A549 (cell line): ENCODE data around the gene TPRX1. TPM values are rescaled to one million over a fixed set of nuclear protein-coding genes. Genes with fewer than 3 reads are reported as not detected.
"Not testable (repeated sequence)": the region's sequence is repeated elsewhere in the genome, so short reads cannot be mapped to it uniquely, and the experiment has no call there.

ENCODE experiments used
- ATAC-seq, 2 experiments: fragments of 200-7000 bp in 1 of 2; fragments of >200 bp in 1 of 2; cut with Nextera tagmentation in 1 of 2; cut with Tn5 transposase in 1 of 2; 3 replicates each; pipeline versions ENCODE4 v1.8.0 to v1.9.1; 2018 to 2020; ENCODE audit warnings: mild to moderate bottlenecking in 1 of 2, moderate library complexity in 1 of 2
- CTCF ChIA-PET: fragments of 300-600 bp; sonication (Branson Sonifier 250); formaldehyde crosslinking; extraction: SDS; loops from one replicate; lab custom pipeline; 2021; ENCODE audit warnings: antibody characterized with exemption, inconsistent platforms; lab: Yijun Ruan, JAX
- POLR2A ChIA-PET: fragments of 350-600 bp; formaldehyde crosslinking; extraction: SDS; loops from one replicate; lab custom pipeline; 2021; ENCODE audit warnings: antibody characterized with exemption, inconsistent platforms; lab: Yijun Ruan, JAX
- DNase-seq, 2 experiments: peaks; one replicate each; pipeline versions ENCODE4 v3.0.0 to v3.0.0-alpha.2; 2011 to 2016; ENCODE audit warnings: low read depth in 1 of 2, low spot score in 1 of 2
- FAIRE-seq: peaks from 2 replicates; lab custom pipeline; 2011; peaks lifted over from hg19 to GRCh38; lab: Jason Lieb, UNC
- H3K27ac ChIP-seq, 2 experiments: fragments of >200 bp; sonication (Bioruptor Twin); formaldehyde crosslinking; 3 replicates each; pipeline ENCODE4 v1.5.1; 2016 to 2017
- H3K4me1 ChIP-seq: fragments of >200 bp; sonication (Bioruptor Twin); formaldehyde crosslinking; 3 replicates; pipeline ENCODE4 v1.6.1; 2016
- H3K4me2 ChIP-seq: fragments of >200 bp; sonication (Bioruptor Twin); formaldehyde crosslinking; 3 replicates; pipeline ENCODE4 v1.6.1; 2016
- H3K4me3 ChIP-seq: fragments of >200 bp; sonication (Bioruptor Twin); formaldehyde crosslinking; 3 replicates; pipeline ENCODE4 v1.5.1; 2016
- H3K9me3 ChIP-seq: fragments of >200 bp; sonication (Bioruptor Twin); formaldehyde crosslinking; 3 replicates; pipeline ENCODE4 v1.6.1; 2016
- BHLHE40 ChIP-seq: IDR thresholded peaks from 2 replicates; pipeline ENCODE4 v1.6.1; 2012; ENCODE audit warnings: low read depth, low read length, inconsistent platforms
- CBX8 ChIP-seq: fragments of 200-600 bp; sonication (generic); IDR thresholded peaks from 2 replicates; pipeline ENCODE4 v1.6.1; 2016
- CTCF ChIP-seq: fragments of >200 bp; sonication (Bioruptor Twin); formaldehyde crosslinking; IDR thresholded peaks from 3 replicates; pipeline ENCODE4 v1.5.1; 2016
- FOXS1 ChIP-seq: fragments of 250-450 bp; sonication (Bioruptor Pico); IDR thresholded peaks from 2 replicates; pipeline ENCODE4 v1.5.0; 2020; ENCODE audit warnings: mild to moderate bottlenecking, moderate library complexity
- MAZ ChIP-seq: fragments of 150-350 bp; IDR thresholded peaks from 2 replicates; pipeline ENCODE4 v1.6.1; 2014; ENCODE audit warnings: antibody characterized with exemption, low read depth, low read length, borderline replicate concordance
- NFE2L2 ChIP-seq: fragments of 150-350 bp; conservative IDR thresholded peaks from 2 replicates; pipeline ENCODE4 v1.6.1; 2014; ENCODE audit warnings: low read length
- RAD21 ChIP-seq, 2 experiments: fragments of >200 bp in 1 of 2; sonication (Bioruptor Twin) in 1 of 2; formaldehyde crosslinking in 1 of 2; IDR thresholded peaks in 1 of 2; conservative IDR thresholded peaks in 1 of 2; 2 replicates in 1 of 2; 3 replicates in 1 of 2; pipeline ENCODE4 v1.6.1; 2012 to 2018; ENCODE audit warnings: inconsistent platforms in 1 of 2
- RARB ChIP-seq: fragments of 250-450 bp; sonication (Bioruptor Pico); IDR thresholded peaks from 2 replicates; pipeline ENCODE4 v1.8.0; 2021; ENCODE audit warnings: mild to moderate bottlenecking, moderate library complexity
- REST ChIP-seq: fragments of 200-600 bp; sonication (generic); IDR thresholded peaks from 2 replicates; pipeline ENCODE4 v1.6.1; 2016; ENCODE audit warnings: antibody characterized with exemption, mild to moderate bottlenecking, moderate library complexity
- SMC3 ChIP-seq: fragments of >200 bp; sonication (Bioruptor Twin); formaldehyde crosslinking; IDR thresholded peaks from 3 replicates; pipeline ENCODE4 v1.6.1; 2018; ENCODE audit warnings: inconsistent platforms
- SREBF2 ChIP-seq: fragments of 450-650 bp; IDR thresholded peaks from 2 replicates; pipeline ENCODE4 v1.6.1; 2014; ENCODE audit warnings: mild to moderate bottlenecking, moderate library complexity
- ZFP36 ChIP-seq: fragments of 450-650 bp; IDR thresholded peaks from 2 replicates; pipeline ENCODE4 v1.6.1; 2014; ENCODE audit warnings: borderline replicate concordance; ENCODE audit not compliant: partially characterized antibody
- ZSCAN20 ChIP-seq: fragments of 250-450 bp; sonication (Bioruptor Pico); IDR thresholded peaks from 2 replicates; pipeline ENCODE4 v1.8.0; 2022; ENCODE audit warnings: mild to moderate bottlenecking, moderate library complexity
- WGBS: methylation state at CpG from one replicate; pipeline ENCODE4 v1.1.6; 2017; ENCODE audit errors: missing lambda C conversion rate; 5-methylcytosine and 5-hydroxymethylcytosine counted together
- polyA plus RNA-seq, 4 experiments: library from polyadenylated mRNA; depleted of rRNA in 3 of 4; stranded (reverse); fragments of >200 nt; fragmentation: RNase III in 1 of 4; extraction: RNeasy Plus Mini Kit Qiagen cat#74134 plus additional on column Dnase treatment in 1 of 4; gene quantifications; 2 replicates in 3 of 4; 3 replicates in 1 of 4; pipeline ENCODE4 v1.2.3, GENCODE V29; 2011 to 2017
- TF ChIP-seq, protein P1 (sequence below): fragments of 150-350 bp; IDR thresholded peaks from 2 replicates; pipeline ENCODE4 v1.6.1; 2014; ENCODE audit warnings: low read depth, mild to moderate bottlenecking, low read length

TPRX1 gene
- polyA plus RNA-seq, 2 of the 4 experiments (the other 2 are of a cell fraction), result not detected

GRCh38 chr19:47790398-47790814, 13.9 kb downstream of the TPRX1 start:
- H3K4me1 ChIP-seq, result no peaks in the 10 kb centered on the region
- no peak overlapping the region for H3K4me3 ChIP-seq
- FAIRE-seq (no peak), DNase-seq (peak; percentile 85 to 94), ATAC-seq (peak; percentile 91)
- TF ChIP-seq SMC3 (peak; percentile 57), REST (no peak), CTCF (peak; percentile 86), RAD21 (conservative IDR thresholded peaks at IDR 0.05 in 1 of 2, IDR thresholded peaks at IDR 0.05 in 1 of 2) (peak; percentile 28 to 46; a peak in 2 of 5 replicates)
- H3K9me3 ChIP-seq, result peaks cover 7% of the 10 kb centered on the region; the same call in 2 of the 3 replicates
- H3K27ac ChIP-seq, result no peak overlapping the region
- WGBS, result 21% methylated on average over 8 of the region's 10 CpGs
- POLR2A ChIA-PET, result interaction anchor here (0.7 kb wide), 2 partner anchors 12 to 67 kb away, joined by 3 read pairs; no protein-coding TSS in a partner anchor
- CTCF ChIA-PET, result interaction anchor here (0.6 to 9.8 kb wide), 34 partner anchors 9 to 623 kb away, joined by 3 to 133 read pairs (median 5); partner anchors contain the start of genes CRX and EHD2
- H3K4me2 ChIP-seq, result no peak overlapping the region

- ChIA-PET POLR2A (interaction anchor here (0.7 kb wide), 2 partner anchors 12 to 66 kb away, joined by 3 read pairs; no protein-coding TSS in a partner anchor), CTCF (interaction anchor here (0.6 to 9.8 kb wide), 32 partner anchors 9 to 966 kb away, joined by 3 to 133 read pairs (median 5); partner anchors contain the start of genes CRX, EHD2 and SLC8A2)
- 87% methylated on average over 13 of the region's 13 CpGs for WGBS
- H3K4me2 ChIP-seq, H3K27ac ChIP-seq, H3K9me3 ChIP-seq, H3K4me1 ChIP-seq, DNase-seq, ATAC-seq, FAIRE-seq, H3K4me3 ChIP-seq: not testable (repeated sequence)
Observed at GRCh38 chr19:47789811-47790210, 14.5 kb downstream of the TPRX1 start.

- CTCF ChIA-PET, result interaction anchor here (0.6 to 9.8 kb wide), 15 partner anchors 9 to 353 kb away, joined by 3 to 133 read pairs (median 11); partner anchors contain the start of genes EHD2 and SELENOW
- ATAC-seq, H3K9me3 ChIP-seq, H3K4me3 ChIP-seq, DNase-seq, FAIRE-seq, POLR2A ChIA-PET, H3K4me1 ChIP-seq, H3K27ac ChIP-seq, H3K4me2 ChIP-seq: not testable (repeated sequence)
- WGBS, result 83% methylated on average over 10 of the region's 10 CpGs
Observed at GRCh38 chr19:47787307-47787706, 17.0 kb downstream of the TPRX1 start.

DNA sequence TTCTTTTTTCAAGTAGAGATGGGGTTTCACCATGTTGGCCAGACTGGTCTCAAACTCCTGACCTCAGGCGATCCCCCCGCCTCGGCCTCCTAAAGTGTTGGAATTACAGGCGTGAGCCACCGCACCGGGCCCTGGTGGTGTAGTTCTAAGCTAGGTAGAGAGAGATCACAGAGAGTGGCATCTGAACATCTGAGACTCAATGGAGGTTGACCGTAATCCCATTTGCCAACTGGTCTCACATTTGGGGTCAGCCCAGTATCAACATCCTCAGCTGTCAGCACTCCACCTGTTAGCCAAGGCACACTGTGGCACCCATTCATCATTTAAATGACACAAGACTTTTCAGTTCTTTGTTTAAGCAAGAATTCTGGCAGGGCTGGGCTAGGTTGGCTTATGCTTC, 17.8 kb downstream of the TPRX1 start:
- Histone ChIP-seq H3K4me1 (no peaks in the 10 kb centered on the region), H3K9me3 (no peaks in the 10 kb centered on the region), H3K4me2 (no peak overlapping the region), H3K4me3 (no peak overlapping the region), H3K27ac (no peak overlapping the region)
- TF ChIP-seq NFE2L2 (no peak), FOXS1 (CRISPR knock-in tag) (no peak), ZFP36 (no peak), BHLHE40 (no peak), RARB (CRISPR knock-in tag) (no peak), SREBF2 (no peak), REST (no peak), ZSCAN20 (CRISPR knock-in tag) (no peak), MAZ (no peak), CBX8 (no peak)
- TF ChIP-seq, protein P1, sequence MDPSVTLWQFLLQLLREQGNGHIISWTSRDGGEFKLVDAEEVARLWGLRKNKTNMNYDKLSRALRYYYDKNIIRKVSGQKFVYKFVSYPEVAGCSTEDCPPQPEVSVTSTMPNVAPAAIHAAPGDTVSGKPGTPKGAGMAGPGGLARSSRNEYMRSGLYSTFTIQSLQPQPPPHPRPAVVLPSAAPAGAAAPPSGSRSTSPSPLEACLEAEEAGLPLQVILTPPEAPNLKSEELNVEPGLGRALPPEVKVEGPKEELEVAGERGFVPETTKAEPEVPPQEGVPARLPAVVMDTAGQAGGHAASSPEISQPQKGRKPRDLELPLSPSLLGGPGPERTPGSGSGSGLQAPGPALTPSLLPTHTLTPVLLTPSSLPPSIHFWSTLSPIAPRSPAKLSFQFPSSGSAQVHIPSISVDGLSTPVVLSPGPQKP, result no peak
- ATAC-seq (no peak), FAIRE-seq (no peak), DNase-seq (no peak)
- CTCF ChIA-PET, result interaction anchor here (0.6 to 9.8 kb wide), 9 partner anchors 12 to 350 kb away, joined by 3 to 133 read pairs (median 28); partner anchors contain the start of gene EHD2
- POLR2A ChIA-PET, result no interaction called here
- 96% methylated on average over 7 of the region's 7 CpGs for WGBS
